Brain microvascular endothelial cell (primary cell): Measurements from ENCODE around the gene NCOR1.

ENCODE experiments used
- DNase-seq: peaks from one replicate; pipeline ENCODE4 v3.0.0-alpha.2; 2020
- H3K27ac ChIP-seq: fragments of 250-450 bp; sonication (Bioruptor Pico); 2 replicates; pipeline ENCODE4 v1.5.1; 2020; ENCODE audit warnings: mild to moderate bottlenecking, moderate library complexity
- H3K27me3 ChIP-seq: fragments of 250-450 bp; sonication (Bioruptor Pico); replicated peaks from 2 replicates; pipeline ENCODE4 v1.5.1; 2020; ENCODE audit warnings: mild to moderate bottlenecking
- H3K36me3 ChIP-seq: fragments of 250-450 bp; sonication (Bioruptor Pico); replicated peaks from 2 replicates; pipeline ENCODE4 v1.5.1; 2020; ENCODE audit warnings: mild to moderate bottlenecking
- H3K4me3 ChIP-seq: 2 replicates; pipeline ENCODE4 v1.5.1; 2011; ENCODE audit warnings: low read depth, mild to moderate bottlenecking, control low read depth, low read length, moderate library complexity
- CTCF ChIP-seq: IDR thresholded peaks from 2 replicates; pipeline ENCODE4 v1.5.1; 2011; ENCODE audit warnings: low read depth, mild to moderate bottlenecking, moderate library complexity, low read length, control low read depth, inconsistent platforms; ENCODE audit errors: missing control alignments
- in situ Hi-C: cut with HindIII; loops from 2 replicates; pipeline ENCODE4 v1.10.0; 2017; ENCODE audit warnings: low sequenced_read_pairs, low pct_ligation_motif_present

Gene NCOR1

GRCh38 chr17:16019347-16019746 is 196.0 kb downstream of the NCOR1 start:
- H3K36me3 ChIP-seq = peaks cover 30% of the 10 kb centered on the region
- DNase-seq = no peak

GRCh38 chr17:16013943-16014407 is 201.4 kb downstream of the NCOR1 start:
- H3K27me3 ChIP-seq = no peaks in the 10 kb centered on the region
- DNase-seq = peak; percentile 65
- in situ Hi-C loops = no loop called here
- H3K4me3 ChIP-seq = no peak overlapping the region
- TF ChIP-seq CTCF = peak; percentile 72
- peaks cover 21% of the 10 kb centered on the region for H3K36me3 ChIP-seq
- peak overlapping the region; percentile 41 for H3K27ac ChIP-seq

More at GRCh38 chr17:16019347-16019746, 196.0 kb downstream of the NCOR1 start:
- no peak for TF ChIP-seq CTCF
- Histone ChIP-seq H3K27ac (no peak overlapping the region), H3K4me3 (no peak overlapping the region), H3K27me3 (no peaks in the 10 kb centered on the region)
- in situ Hi-C loops = no loop called here

- no peak for DNase-seq
- H3K36me3 ChIP-seq = peaks cover 74% of the 10 kb centered on the region
- no peak overlapping the region for H3K27ac ChIP-seq
- H3K27me3 ChIP-seq = no peaks in the 10 kb centered on the region
- in situ Hi-C loops = no loop called here
- H3K4me3 ChIP-seq = no peak overlapping the region
- no peak for TF ChIP-seq CTCF
Measured at GRCh38 chr17:16007439-16007838, 207.9 kb downstream of the NCOR1 start.

GRCh38 chr17:16005636-16006035 is 209.7 kb downstream of the NCOR1 start:
- in situ Hi-C loops = no loop called here
- Histone ChIP-seq H3K27me3 (no peaks in the 10 kb centered on the region), H3K36me3 (peaks cover 81% of the 10 kb centered on the region), H3K4me3 (no peak overlapping the region), H3K27ac (no peak overlapping the region)
- TF ChIP-seq CTCF = no peak
- DNase-seq = no peak

- no peak for TF ChIP-seq CTCF
- Histone ChIP-seq H3K36me3 (peaks cover 74% of the 10 kb centered on the region), H3K4me3 (no peak overlapping the region), H3K27me3 (no peaks in the 10 kb centered on the region), H3K27ac (no peak overlapping the region)
- no peak for DNase-seq
- in situ Hi-C loops = no loop called here
Measured at GRCh38 chr17:16003841-16004240, 211.5 kb downstream of the NCOR1 start.

- no peak overlapping the region for H3K27ac ChIP-seq
- peaks cover 64% of the 10 kb centered on the region for H3K36me3 ChIP-seq
- no peak for TF ChIP-seq CTCF
- DNase-seq = no peak
- no peaks in the 10 kb centered on the region for H3K27me3 ChIP-seq
- H3K4me3 ChIP-seq = no peak overlapping the region
- in situ Hi-C loops = no loop called here
Measured at GRCh38 chr17:16002708-16003260, 212.6 kb downstream of the NCOR1 start.
